IPS-15b (cell line): ENCODE measurements around the gene PTCD3.

Experiments used
- H3K27me3 ChIP-seq: one replicate; pipeline ENCODE4 v1.6.1; 2013; ENCODE audit warnings: low read length; ENCODE audit not compliant: control insufficient read depth, insufficient read depth
- H3K36me3 ChIP-seq: one replicate; pipeline ENCODE4 v1.6.1; 2013; ENCODE audit warnings: low read length; ENCODE audit not compliant: control insufficient read depth, insufficient read depth
- H3K4me1 ChIP-seq: one replicate; pipeline ENCODE4 v1.6.1; 2013; ENCODE audit warnings: mild to moderate bottlenecking, low read length; ENCODE audit not compliant: control insufficient read depth, insufficient read depth
- H3K4me3 ChIP-seq: one replicate; pipeline ENCODE4 v1.5.1; 2013; ENCODE audit warnings: low read depth, low read length
- H3K9ac ChIP-seq: one replicate; pipeline ENCODE4 v1.6.1; 2013; ENCODE audit warnings: low read depth, mild to moderate bottlenecking, low read length
- H3K9me3 ChIP-seq: one replicate; pipeline ENCODE4 v1.6.1; 2013; ENCODE audit warnings: mild to moderate bottlenecking, low read length; ENCODE audit not compliant: control insufficient read depth, insufficient read depth

Gene PTCD3

GRCh38 chr2:86105969-86106945, at the start of gene PTCD3:
Gene PTCD3, plus strand, starts transcription at chr2:86106235. Its CDS starts 13 bp downstream, at chr2:86106248.
- Histone ChIP-seq H3K27me3 (no peaks in the 10 kb centered on the region), H3K36me3 (peaks cover 5% of the 10 kb centered on the region), H3K9me3 (no peaks in the 10 kb centered on the region), H3K4me3 (peak within 1 kb of the TSS; percentile 97), H3K9ac (peak within 1 kb of the TSS; percentile 95), H3K4me1 (no peaks in the 10 kb centered on the region)

GRCh38 chr2:86056590-86057331, 49.3 kb upstream of the PTCD3 start:
- Histone ChIP-seq H3K4me1 (no peaks in the 10 kb centered on the region), H3K27me3 (no peaks in the 10 kb centered on the region), H3K36me3 (peaks cover 15% of the 10 kb centered on the region), H3K4me3 (no peak overlapping the region), H3K9ac (no peak overlapping the region), H3K9me3 (no peaks in the 10 kb centered on the region)

GRCh38 chr2:86062043-86062442, 44.0 kb upstream of the PTCD3 start:
- H3K36me3 ChIP-seq = peaks cover 27% of the 10 kb centered on the region
- no peaks in the 10 kb centered on the region for H3K9me3 ChIP-seq
- H3K27me3 ChIP-seq = no peaks in the 10 kb centered on the region
- no peak overlapping the region for H3K4me3 ChIP-seq
- H3K4me1 ChIP-seq = no peaks in the 10 kb centered on the region
- H3K9ac ChIP-seq = no peak overlapping the region

- Histone ChIP-seq H3K27me3 (no peaks in the 10 kb centered on the region), H3K36me3 (peaks cover 39% of the 10 kb centered on the region), H3K9me3 (no peaks in the 10 kb centered on the region), H3K9ac (no peak overlapping the region), H3K4me3 (no peak overlapping the region), H3K4me1 (no peaks in the 10 kb centered on the region)
These were observed 42.0 kb upstream of the PTCD3 start for GRCh38 chr2:86064006-86064405.

GRCh38 chr2:86065512-86065911, 40.5 kb upstream of the PTCD3 start:
- Histone ChIP-seq H3K36me3 (peaks cover 49% of the 10 kb centered on the region), H3K4me1 (no peaks in the 10 kb centered on the region), H3K4me3 (no peak overlapping the region), H3K27me3 (no peaks in the 10 kb centered on the region), H3K9me3 (no peaks in the 10 kb centered on the region), H3K9ac (no peak overlapping the region)

GRCh38 chr2:86066007-86066578, 39.9 kb upstream of the PTCD3 start:
- Histone ChIP-seq H3K9me3 (no peaks in the 10 kb centered on the region), H3K4me3 (no peak overlapping the region), H3K27me3 (no peaks in the 10 kb centered on the region), H3K36me3 (peaks cover 51% of the 10 kb centered on the region), H3K4me1 (no peaks in the 10 kb centered on the region), H3K9ac (no peak overlapping the region)

- H3K9me3 ChIP-seq = no peaks in the 10 kb centered on the region
- no peak overlapping the region for H3K4me3 ChIP-seq
- H3K27me3 ChIP-seq = no peaks in the 10 kb centered on the region
- no peak overlapping the region for H3K9ac ChIP-seq
- peaks cover 56% of the 10 kb centered on the region for H3K36me3 ChIP-seq
- H3K4me1 ChIP-seq = no peaks in the 10 kb centered on the region
These were observed 39.1 kb upstream of the PTCD3 start for GRCh38 chr2:86066915-86067314.

GRCh38 chr2:86068136-86068588, 37.9 kb upstream of the PTCD3 start:
- Histone ChIP-seq H3K27me3 (no peaks in the 10 kb centered on the region), H3K4me1 (no peaks in the 10 kb centered on the region), H3K36me3 (peaks cover 64% of the 10 kb centered on the region), H3K4me3 (no peak overlapping the region), H3K9ac (no peak overlapping the region), H3K9me3 (no peaks in the 10 kb centered on the region)

- no peaks in the 10 kb centered on the region for H3K27me3 ChIP-seq
- H3K9ac ChIP-seq = no peak overlapping the region
- peaks cover 67% of the 10 kb centered on the region for H3K36me3 ChIP-seq
These were observed 37.4 kb upstream of the PTCD3 start for GRCh38 chr2:86068648-86069047.

GRCh38 chr2:86069091-86069685, 36.8 kb upstream of the PTCD3 start:
- no peaks in the 10 kb centered on the region for H3K4me1 ChIP-seq
- no peaks in the 10 kb centered on the region for H3K9me3 ChIP-seq
- no peak overlapping the region for H3K4me3 ChIP-seq
- peaks cover 69% of the 10 kb centered on the region for H3K36me3 ChIP-seq
- H3K27me3 ChIP-seq = no peaks in the 10 kb centered on the region
- H3K9ac ChIP-seq = no peak overlapping the region

More at GRCh38 chr2:86068648-86069047, 37.4 kb upstream of the PTCD3 start:
- Histone ChIP-seq H3K9me3 (no peaks in the 10 kb centered on the region), H3K4me1 (no peaks in the 10 kb centered on the region), H3K4me3 (no peak overlapping the region)

GRCh38 chr2:86069783-86070339, 36.2 kb upstream of the PTCD3 start:
- peaks cover 68% of the 10 kb centered on the region for H3K36me3 ChIP-seq
- H3K9ac ChIP-seq = no peak overlapping the region
- H3K4me1 ChIP-seq = no peaks in the 10 kb centered on the region

More at GRCh38 chr2:86069783-86070339, 36.2 kb upstream of the PTCD3 start:
- Histone ChIP-seq H3K27me3 (no peaks in the 10 kb centered on the region), H3K4me3 (no peak overlapping the region), H3K9me3 (no peaks in the 10 kb centered on the region)
